Stimulated activated CD4-positive, alpha-beta T cell treated with anti-CD3 and anti-CD28 coated beads, Interleukin-12 subunit alpha, Interleukin-12 subunit beta, amount 100 ng/mL, for 24 hours (primary cell): ENCODE results near the gene ANKRD24.
"Not testable (repeated sequence)": the region's sequence is repeated elsewhere in the genome, so short reads cannot be mapped to it uniquely, and the experiment has no call there.

Source experiments
- DNase-seq, 2 experiments: peaks; one replicate each; pipeline ENCODE4 v3.0.0-alpha.2; 2020; ENCODE audit warnings: low read depth in 2 of 2

Gene ANKRD24

DNA sequence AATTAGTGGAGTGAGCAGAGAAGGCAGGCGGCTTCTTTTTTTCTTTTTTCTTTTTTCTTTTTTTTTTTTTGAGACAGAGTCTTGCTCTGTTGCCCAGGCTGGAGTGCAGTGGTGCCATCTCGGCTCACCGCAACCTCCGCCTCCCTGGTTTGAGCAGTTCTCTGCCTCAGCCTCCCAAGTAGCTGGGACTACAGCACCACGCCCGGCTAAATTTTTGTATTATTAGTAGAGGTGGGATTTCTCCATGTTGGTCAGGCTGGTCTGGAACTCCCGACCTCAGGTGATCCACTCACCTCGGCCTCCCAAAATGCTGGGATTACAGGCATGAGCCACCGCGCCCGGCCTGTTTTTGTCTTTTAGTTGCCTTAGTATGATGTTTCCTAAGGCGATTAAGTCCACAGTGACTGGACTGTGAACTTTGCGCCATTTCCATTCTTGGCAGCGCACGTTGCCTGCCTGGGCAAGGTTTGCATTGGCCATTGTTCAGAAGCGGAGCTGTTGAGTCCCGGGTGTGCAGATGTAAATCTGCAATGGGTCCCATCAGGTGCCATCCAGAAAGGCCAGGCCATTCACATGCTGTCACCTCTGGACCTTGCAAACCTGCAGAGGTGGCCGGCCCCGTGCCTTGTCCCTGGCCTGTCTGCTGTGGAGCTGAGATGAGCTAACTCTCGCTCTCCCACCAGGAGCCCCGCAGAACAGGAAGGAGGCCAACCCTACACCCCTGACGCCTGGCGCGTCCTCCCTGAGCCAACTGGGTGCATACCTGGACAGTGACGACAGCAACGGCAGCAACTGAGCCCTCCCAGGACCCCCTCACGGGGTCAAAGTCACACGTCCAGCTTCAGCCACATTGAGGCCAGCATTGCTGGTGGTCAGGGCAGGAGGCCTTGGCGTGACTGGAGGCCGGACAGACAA, 85.7 kb downstream of the ANKRD24 start:
- DNase-seq: no peak

- no peak for DNase-seq
Measured at GRCh38 chr19:4268816-4269430, 86.4 kb downstream of the ANKRD24 start.

GRCh38 chr19:4272894-4273293, 90.4 kb downstream of the ANKRD24 start:
- no peak for DNase-seq

DNA sequence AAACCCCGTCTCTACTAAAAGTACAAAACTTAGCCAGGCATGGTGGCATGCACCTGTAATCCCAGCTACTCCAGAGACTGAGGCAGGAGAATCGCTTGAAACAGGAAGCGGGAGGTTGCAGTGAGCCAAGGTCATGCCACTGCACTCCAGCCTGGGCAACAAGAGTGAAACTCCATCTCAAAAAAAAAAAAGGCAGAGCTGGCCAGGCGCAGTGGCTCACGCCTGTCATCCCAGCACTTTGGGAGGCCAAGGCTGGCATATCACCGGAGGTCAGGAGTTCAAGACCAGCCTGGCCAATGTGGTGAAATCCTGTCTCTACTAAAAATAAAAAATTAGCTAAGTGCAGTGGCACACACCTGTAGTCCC, 91.8 kb downstream of the ANKRD24 start:
- DNase-seq: not testable (repeated sequence)
